ENCODE measurements around the gene GFOD2.

DNA sequence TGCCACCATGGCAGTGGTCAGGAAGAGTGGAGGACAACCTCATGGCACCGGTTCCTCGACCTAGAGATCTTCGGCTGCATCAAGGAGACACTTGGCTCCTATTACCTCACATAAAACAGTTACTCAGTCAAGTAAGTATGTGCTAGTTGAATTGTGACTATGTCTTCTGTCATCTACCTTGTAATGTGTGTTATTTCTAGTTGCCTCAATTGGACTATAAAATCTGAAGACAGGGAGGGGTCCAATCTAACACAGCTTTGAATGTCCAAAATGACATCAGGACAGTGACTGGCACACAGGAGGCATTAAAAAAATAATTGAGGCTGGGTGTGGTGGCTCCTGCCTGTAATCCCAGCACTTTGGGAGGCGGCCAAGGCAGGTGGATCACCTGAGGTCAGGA, 35.3 kb downstream of the GFOD2 start:
- no peak for TF ChIP-seq GATA3 (IDR thresholded peaks at IDR 0.05; ENCODE audit: low read depth, low read length)
- TF ChIP-seq GATA2 (IDR thresholded peaks at IDR 0.05; ENCODE audit: low read depth, low read length), result no peak
